Measurements from ENCODE around the gene NIT1. TPM values are rescaled to one million over a fixed set of nuclear protein-coding genes. Genes with fewer than 3 reads are reported as not detected.
A peak's percentile ranks its signal among the peaks of the same experiment; 100 is the strongest.

Gene NIT1
- total and polyA plus RNA-seq, 9 of the 15 experiments (the other 6 are each of a cell fraction or from before 2014, with no cell fraction given): 18.4 to 76.0 (median 33.7) TPM

GRCh38 chr1:161159087-161159912, 41.4 kb downstream of the NIT1 start, which contains the start of gene USP21 (continued):
- TF ChIP-seq, protein P1, sequence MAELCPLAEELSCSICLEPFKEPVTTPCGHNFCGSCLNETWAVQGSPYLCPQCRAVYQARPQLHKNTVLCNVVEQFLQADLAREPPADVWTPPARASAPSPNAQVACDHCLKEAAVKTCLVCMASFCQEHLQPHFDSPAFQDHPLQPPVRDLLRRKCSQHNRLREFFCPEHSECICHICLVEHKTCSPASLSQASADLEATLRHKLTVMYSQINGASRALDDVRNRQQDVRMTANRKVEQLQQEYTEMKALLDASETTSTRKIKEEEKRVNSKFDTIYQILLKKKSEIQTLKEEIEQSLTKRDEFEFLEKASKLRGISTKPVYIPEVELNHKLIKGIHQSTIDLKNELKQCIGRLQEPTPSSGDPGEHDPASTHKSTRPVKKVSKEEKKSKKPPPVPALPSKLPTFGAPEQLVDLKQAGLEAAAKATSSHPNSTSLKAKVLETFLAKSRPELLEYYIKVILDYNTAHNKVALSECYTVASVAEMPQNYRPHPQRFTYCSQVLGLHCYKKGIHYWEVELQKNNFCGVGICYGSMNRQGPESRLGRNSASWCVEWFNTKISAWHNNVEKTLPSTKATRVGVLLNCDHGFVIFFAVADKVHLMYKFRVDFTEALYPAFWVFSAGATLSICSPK (IDR thresholded peaks at IDR 0.05; ENCODE audit: borderline replicate concordance): no peak
- TF ChIP-seq, protein P2, sequence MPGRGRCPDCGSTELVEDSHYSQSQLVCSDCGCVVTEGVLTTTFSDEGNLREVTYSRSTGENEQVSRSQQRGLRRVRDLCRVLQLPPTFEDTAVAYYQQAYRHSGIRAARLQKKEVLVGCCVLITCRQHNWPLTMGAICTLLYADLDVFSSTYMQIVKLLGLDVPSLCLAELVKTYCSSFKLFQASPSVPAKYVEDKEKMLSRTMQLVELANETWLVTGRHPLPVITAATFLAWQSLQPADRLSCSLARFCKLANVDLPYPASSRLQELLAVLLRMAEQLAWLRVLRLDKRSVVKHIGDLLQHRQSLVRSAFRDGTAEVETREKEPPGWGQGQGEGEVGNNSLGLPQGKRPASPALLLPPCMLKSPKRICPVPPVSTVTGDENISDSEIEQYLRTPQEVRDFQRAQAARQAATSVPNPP (IDR thresholded peaks at IDR 0.05; ENCODE audit: borderline replicate concordance, insufficient read depth, insufficient read length): no peak
- TF ChIP-seq U2AF1 (optimal IDR thresholded peaks at IDR 0.05; ENCODE audit: low read depth, low read length) (no peak), NFYB (IDR thresholded peaks at IDR 0.05; ENCODE audit: extremely low read depth, insufficient read length) (peak; percentile 85), POLR2A (conservative IDR thresholded peaks at IDR 0.05) (peak; percentile 80), CHD7 (IDR thresholded peaks at IDR 0.05; ENCODE audit: low read depth, low read length) (no peak), MXD1 (CRISPR knock-in tag; IDR thresholded peaks at IDR 0.05; ENCODE audit: borderline replicate concordance, poor library complexity, severe bottlenecking) (no peak), NR2C1 (IDR thresholded peaks at IDR 0.05) (no peak), NR2C1 (tag; IDR thresholded peaks at IDR 0.05) (no peak), CHD1 (IDR thresholded peaks at IDR 0.05; ENCODE audit: low read length) (no peak)

Measured in K562 (cell line).